Ammon's horn (tissue), 1 donor: ENCODE data around the gene CEP162.
"Not testable (repeated sequence)": the region's sequence is repeated elsewhere in the genome, so short reads cannot be mapped to it uniquely, and the experiment has no call there.

Experiments used
- DNase-seq: peaks from one replicate; pipeline ENCODE4 v3.0.0-alpha.2; 2016; ENCODE audit warnings: low spot score

The CEP162 gene

DNA sequence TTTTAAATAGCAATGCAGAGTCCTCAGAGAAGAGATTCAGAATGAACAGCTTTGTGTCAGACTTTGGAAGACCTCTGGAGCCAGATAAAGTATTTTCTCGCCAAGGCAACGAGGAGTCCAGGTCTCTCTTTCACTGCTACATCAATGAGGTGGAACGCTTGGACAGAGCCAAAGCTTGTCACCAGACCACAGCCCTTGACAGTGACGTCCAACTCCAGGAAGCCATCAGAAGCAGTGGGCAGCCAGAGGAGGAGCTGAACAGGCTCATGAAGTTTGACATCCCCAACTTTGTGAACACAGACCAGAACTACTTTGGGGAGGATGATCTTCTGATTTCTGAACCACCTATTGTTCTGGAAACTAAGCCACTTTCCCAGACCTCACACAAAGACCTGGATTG, 138.4 kb downstream of the CEP162 start:
- no peak for DNase-seq

DNA sequence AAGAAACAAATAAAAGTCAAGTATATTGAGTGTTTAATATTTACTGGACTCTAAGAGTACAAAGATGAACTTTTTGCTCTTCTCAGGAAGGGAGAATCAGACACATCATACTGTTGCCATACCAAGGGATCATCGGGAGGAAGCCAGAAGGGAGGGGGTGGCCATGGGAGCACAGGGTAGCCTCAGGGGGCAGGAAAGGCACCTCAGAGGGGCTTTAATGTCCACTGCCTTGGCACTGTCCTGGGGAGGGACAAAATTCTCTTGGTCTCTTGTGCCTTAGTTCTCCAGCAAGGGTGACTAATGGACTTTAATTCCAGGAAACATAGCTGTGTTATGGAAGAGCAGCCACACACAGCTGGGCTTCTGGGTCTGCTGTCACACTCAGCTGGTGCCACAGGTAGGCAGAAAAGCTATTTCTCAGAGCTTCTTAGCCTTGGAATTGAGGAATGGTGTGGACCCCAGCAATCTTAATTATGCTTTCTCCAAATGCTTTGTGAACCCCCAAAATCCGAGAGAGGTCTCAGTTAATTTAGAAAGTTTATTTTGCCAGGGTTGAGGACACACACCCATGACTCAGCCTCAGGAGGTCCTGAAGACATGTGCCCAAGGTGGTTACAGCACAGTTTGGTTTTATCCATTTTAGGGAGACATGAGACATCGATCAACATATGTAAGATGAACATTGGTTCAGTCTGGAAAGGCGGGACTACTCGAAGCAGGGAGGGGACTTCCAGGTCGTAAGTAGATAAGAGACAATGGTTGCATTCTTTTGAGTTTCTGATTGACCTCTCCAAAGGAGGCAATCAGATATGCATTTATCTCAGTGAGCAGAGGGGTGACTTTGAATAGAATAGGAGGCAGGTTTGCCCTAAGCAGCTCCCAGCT, 140.7 kb downstream of the CEP162 start:
- DNase-seq = no peak

DNA sequence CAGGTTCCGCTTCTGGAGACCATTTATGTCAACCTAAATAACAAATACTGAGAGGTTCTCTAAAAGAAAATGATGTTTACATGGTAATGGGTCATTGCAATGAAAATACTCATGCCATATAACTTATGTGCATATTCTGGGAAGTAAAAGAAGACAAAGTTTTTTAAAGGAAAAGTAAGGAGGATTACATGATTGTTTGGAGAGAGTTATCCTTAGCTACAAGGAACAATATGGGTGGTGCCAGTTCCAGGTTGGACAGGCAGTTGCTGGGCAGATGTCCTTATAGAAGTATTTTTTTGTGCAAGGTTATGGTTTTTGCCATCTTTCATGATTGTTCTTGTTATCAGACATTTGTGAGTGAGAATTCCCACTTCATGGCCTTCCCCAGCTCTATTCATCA, 141.4 kb downstream of the CEP162 start:
- DNase-seq = no peak

DNA sequence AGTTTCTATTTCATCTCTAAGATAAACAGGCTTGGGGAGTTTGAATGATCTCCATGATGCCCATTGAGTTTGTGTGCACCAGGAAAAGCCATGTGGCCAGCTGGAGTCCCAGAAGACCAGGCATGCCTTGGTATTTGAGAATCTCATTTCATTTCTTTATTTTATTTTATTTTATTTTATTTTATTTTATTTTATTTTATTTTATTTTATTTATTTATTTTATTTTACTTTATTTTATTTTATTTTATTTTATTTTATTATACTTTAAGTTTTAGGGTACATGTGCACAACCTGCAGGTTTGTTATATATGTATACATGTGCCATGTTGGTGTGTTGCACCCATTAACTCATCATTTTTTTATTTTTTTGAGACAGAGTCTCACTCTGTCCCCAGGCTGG, 142.7 kb downstream of the CEP162 start:
- DNase-seq = not testable (repeated sequence)

DNA sequence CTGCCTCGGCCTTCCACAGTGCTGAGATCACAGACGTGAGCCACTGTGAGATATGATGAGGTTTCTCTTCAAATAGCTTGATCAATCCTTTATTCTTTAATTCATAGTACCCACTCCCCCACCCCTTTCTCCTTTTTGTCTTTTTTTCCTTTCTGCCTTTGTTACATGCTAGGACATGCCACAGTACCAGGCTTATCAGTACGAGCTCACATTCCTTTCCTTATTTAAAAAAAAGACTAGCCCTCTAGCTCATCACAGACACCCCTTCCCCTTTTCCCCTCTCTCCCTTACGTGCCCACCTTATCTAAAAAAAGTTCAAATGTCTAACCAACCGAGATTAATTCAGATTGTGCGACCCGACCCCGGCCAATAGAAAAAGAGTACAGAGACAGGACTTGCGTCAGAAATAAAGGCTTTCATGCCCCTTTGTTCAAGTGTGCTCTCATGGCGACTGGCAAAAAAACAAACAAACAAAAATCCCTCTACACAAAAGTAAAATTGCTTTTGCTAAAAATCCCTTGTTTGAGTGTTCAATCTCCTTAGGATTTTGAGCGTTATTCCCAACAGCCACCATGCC, 144.7 kb downstream of the CEP162 start:
- DNase-seq = no peak

DNA sequence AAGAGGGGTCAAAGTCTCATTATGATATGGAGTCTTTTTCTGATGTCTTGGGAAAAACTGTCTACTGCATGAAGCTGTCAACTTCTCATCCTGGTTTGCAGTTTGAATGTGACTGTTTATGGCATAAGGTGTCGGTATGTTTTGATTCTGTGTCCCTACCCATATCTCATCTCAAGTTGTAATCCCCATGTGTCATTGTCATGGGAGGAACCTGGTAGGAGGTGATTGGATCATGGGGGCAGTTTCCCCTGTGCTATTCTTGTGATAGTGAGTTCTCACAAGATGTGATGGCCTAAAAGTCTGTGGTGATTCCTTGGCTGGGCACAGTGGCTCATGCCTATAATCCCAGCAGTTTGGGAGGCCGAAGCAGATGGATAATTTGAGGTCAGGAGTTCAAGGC, 146.2 kb downstream of the CEP162 start:
- no peak for DNase-seq

DNA sequence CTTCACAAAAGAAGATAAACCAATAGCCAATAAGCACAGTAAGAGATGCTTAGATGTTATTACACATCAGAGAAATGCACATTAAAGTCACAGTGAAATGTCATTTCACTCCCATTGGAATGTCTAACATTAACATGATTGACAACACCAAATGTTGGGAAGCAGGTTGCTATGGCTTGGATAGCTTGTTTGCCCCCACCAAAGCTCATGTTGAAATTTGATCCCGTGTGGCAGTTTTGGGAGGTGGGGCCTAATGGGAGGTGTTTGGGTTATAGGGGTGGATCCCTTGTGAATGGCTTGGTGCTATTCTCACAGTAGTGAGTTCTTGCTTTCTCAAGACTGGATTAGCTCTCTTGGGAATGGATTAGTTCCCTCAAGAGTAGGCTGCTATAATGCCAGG, 149.1 kb downstream of the CEP162 start:
- DNase-seq = no peak

DNA sequence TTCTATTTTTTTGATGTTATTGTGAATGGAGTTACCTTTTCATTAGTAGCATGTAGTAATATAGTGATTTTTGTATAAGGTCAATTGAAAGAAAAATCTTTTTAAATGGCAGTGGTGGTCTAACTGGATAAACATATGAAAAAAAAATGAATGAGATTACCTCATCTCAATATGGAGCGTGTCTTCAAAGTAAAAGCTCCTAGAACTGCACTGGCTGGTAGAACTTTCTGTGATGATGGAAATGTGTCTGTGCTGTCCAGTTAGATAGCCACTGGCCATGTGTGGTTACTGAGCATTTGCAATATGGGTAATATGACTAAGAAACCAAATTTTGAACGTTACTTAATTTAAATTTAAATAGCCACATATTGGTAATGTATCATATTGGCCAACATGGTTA, 149.8 kb downstream of the CEP162 start:
- DNase-seq = no peak

DNA sequence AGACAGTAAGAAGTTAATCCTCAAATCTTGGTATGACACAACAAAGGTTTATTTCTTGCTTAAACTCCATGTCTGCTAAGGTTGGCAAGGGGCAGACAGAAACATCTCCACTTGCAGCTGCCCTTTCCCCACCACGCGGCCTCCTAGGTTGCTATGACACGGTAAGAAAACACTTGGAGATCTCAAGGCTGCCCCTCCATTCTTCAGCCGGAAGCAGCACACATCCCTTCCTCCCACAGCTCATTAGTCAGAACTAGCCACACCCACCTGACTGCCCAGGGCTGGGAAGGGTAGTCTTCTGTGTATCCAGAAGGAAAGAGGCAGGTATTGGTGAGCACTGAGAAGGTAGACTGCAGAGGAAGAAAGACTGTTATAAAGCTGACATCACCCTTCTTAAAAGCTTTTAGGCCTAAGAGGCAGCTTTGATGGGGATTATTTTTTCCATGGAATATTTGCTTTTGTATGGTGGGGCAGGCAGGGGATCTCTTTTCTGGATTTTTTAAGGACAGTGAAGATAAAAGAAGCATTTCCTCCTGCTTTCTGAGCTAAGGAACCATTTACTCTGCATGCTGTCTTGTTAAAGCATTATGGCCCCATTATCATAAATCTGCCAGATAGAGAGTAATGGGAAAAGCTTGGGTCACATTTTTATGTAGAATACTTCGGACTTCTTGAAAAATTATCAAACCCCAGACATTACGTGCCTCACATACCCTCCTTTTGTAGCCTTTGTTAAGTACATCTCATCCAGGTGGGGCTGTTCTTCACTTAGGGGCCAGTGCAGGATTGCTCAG, 152.3 kb downstream of the CEP162 start:
- no peak for DNase-seq
